B cell (primary cell): ENCODE results near the gene MRM2. TPM values are rescaled to one million over a fixed set of nuclear protein-coding genes. Genes with fewer than 3 reads are reported as not detected.

Experiments
- ATAC-seq: fragments of 200-7000 bp; cut with Tn5 transposase; one replicate; pipeline ENCODE4 v1.10.0; 2021; ENCODE audit warnings: low read depth, mild to moderate bottlenecking, moderate number of reproducible peaks, moderate library complexity
- CTCF ChIA-PET: fragments of 350-600 bp; sonication (Branson Sonifier 250); formaldehyde crosslinking; loops from one replicate; lab custom pipeline; 2021; ENCODE audit warnings: antibody characterized with exemption, inconsistent platforms; lab: Charles Lee
- POLR2A ChIA-PET: fragments of 350-600 bp; sonication (Branson Sonifier 250); formaldehyde crosslinking; loops from one replicate; lab custom pipeline; 2021; ENCODE audit warnings: antibody characterized with exemption; lab: Charles Lee
- DNase-seq: peaks from one replicate; pipeline ENCODE4 v3.0.0; 2013
- H2AFZ ChIP-seq: 2 replicates; pipeline ENCODE4 v1.6.1; 2012; ENCODE audit warnings: mild to moderate bottlenecking, low read depth, low read length; ENCODE audit not compliant: insufficient read depth, poor library complexity, severe bottlenecking
- H3K27ac ChIP-seq, 2 donors: 1 replicate in 1 of 2; 2 replicates in 1 of 2; pipeline ENCODE4 v1.5.1; 2012 to 2013; ENCODE audit warnings: low read length in 2 of 2, mild to moderate bottlenecking in 2 of 2, moderate library complexity in 1 of 2
- H3K27me3 ChIP-seq, 4 experiments: fragments of 200-600 bp in 1 of 4; sonication (generic) in 1 of 4; replicated peaks in 1 of 4; 1 replicate in 2 of 4; 2 replicates in 2 of 4; pipeline versions ENCODE4 v1.6.1 to v1.7.0; 2013 to 2016; ENCODE audit warnings: low read length in 3 of 4, mild to moderate bottlenecking in 2 of 4, mixed read lengths in 1 of 4, moderate library complexity in 1 of 4; ENCODE audit not compliant: insufficient read depth in 4 of 4, control insufficient read depth in 3 of 4; ENCODE audit errors: control extremely low read depth in 1 of 4
- H3K36me3 ChIP-seq, 2 experiments: replicated peaks in 1 of 2; 1 replicate in 1 of 2; 2 replicates in 1 of 2; pipeline versions ENCODE4 v1.6.1 to v1.7.1; 2013; ENCODE audit warnings: low read length in 1 of 2; ENCODE audit not compliant: insufficient read depth in 2 of 2, control insufficient read depth in 1 of 2; ENCODE audit errors: control extremely low read depth in 1 of 2, extremely low read depth in 1 of 2
- H3K4me1 ChIP-seq, 2 donors: fragments of 200-600 bp in 1 of 2; sonication (generic) in 1 of 2; 1 replicate in 1 of 2; 2 replicates in 1 of 2; pipeline versions ENCODE4 v1.5.1 to v1.6.1; 2013 to 2017; ENCODE audit warnings: low read length in 2 of 2; ENCODE audit not compliant: control insufficient read depth in 2 of 2, insufficient read depth in 2 of 2
- H3K4me2 ChIP-seq: replicated peaks from 2 replicates; pipeline ENCODE3; 2012; ENCODE audit warnings: mild to moderate bottlenecking, low read depth, low read length; ENCODE audit not compliant: poor library complexity, severe bottlenecking
- H3K4me3 ChIP-seq, 5 experiments: fragments of 200-600 bp in 1 of 5; sonication (generic) in 1 of 5; 1 replicate in 3 of 5; 2 replicates in 2 of 5; pipeline versions ENCODE4 v1.5.1 to v1.7.0; 2011 to 2016; ENCODE audit warnings: low read length in 4 of 5, mild to moderate bottlenecking in 4 of 5, low read depth in 2 of 5, control low read depth in 1 of 5, moderate library complexity in 1 of 5; ENCODE audit not compliant: insufficient read depth in 1 of 5; ENCODE audit errors: control extremely low read depth in 1 of 5, extremely low read depth in 1 of 5
- H3K79me2 ChIP-seq: fragments of 200-600 bp; sonication (generic); one replicate; pipeline ENCODE4 v1.6.0; 2016; ENCODE audit warnings: low read length; ENCODE audit not compliant: control insufficient read depth, insufficient read depth
- H3K9ac ChIP-seq: fragments of 200-600 bp; sonication (generic); 2 replicates; pipeline ENCODE4 v1.6.1; 2017; ENCODE audit warnings: mild to moderate bottlenecking, low read length, moderate library complexity
- H3K9me3 ChIP-seq, 3 donors: one replicate each; pipeline versions ENCODE4 v1.6.1 to v1.7.1; 2013; ENCODE audit warnings: low read length in 2 of 3; ENCODE audit not compliant: control insufficient read depth in 2 of 3, insufficient read depth in 1 of 3; ENCODE audit errors: control extremely low read depth in 1 of 3
- H4K20me1 ChIP-seq: 2 replicates; pipeline ENCODE4 v1.6.0; 2012; ENCODE audit warnings: mild to moderate bottlenecking, low read length; ENCODE audit not compliant: insufficient read depth, control insufficient read depth, poor library complexity, severe bottlenecking
- H3K27ac Mint-ChIP-seq: one replicate; pipeline ENCODE4 v1.8.0; 2021; ENCODE audit warnings: mixed read lengths
- H3K27me3 Mint-ChIP-seq: one replicate; pipeline ENCODE4 v1.8.0; 2021; ENCODE audit warnings: mixed read lengths
- H3K4me1 Mint-ChIP-seq: one replicate; pipeline ENCODE4 v1.8.0; 2021; ENCODE audit warnings: mixed read lengths
- H3K4me3 Mint-ChIP-seq: one replicate; pipeline ENCODE4 v1.8.0; 2021; ENCODE audit warnings: mixed read lengths
- H3K9me3 Mint-ChIP-seq: one replicate; pipeline ENCODE4 v1.8.0; 2022; ENCODE audit warnings: mixed read lengths; ENCODE audit not compliant: insufficient read depth
- CTCF ChIP-seq: fragments of 200-600 bp; IDR thresholded peaks from one replicate; pipeline ENCODE4 v1.8.0; 2022; ENCODE audit warnings: antibody characterized with exemption, mild to moderate bottlenecking
- EZH2 ChIP-seq: IDR thresholded peaks from 2 replicates; pipeline ENCODE4 v1.6.1; 2012; ENCODE audit warnings: borderline replicate concordance, low read depth, mild to moderate bottlenecking, moderate library complexity, low read length; ENCODE audit not compliant: insufficient read depth, poor library complexity, severe bottlenecking
- WGBS: methylation state at CpG from one replicate; pipeline ENCODE4 v1.1.5; 2013; ENCODE audit warnings: missing lambda C conversion rate; ENCODE audit not compliant: insufficient coverage; 5-methylcytosine and 5-hydroxymethylcytosine counted together
- intact Hi-C: fragments of 100-400 bp; cut with micrococcal nuclease; formaldehyde crosslinking; loops from one replicate; pipeline ENCODE4 v1.10.0; 2022
- polyA plus RNA-seq: library from polyadenylated mRNA; depleted of rRNA; stranded (reverse); fragments of >200 nt; gene quantifications from 2 replicates; pipeline ENCODE4 v1.2.3, GENCODE V29; 2012
- total RNA-seq, 2 donors: library from RNA; stranded (reverse); fragments of 120-200 nt in 1 of 2; gene quantifications; 1 replicate in 1 of 2; 2 replicates in 1 of 2; pipeline versions ENCODE4 v1.2.3 to v1.2.4, GENCODE V29; 2013 to 2022

MRM2 gene
- total and polyA plus RNA-seq, 2 donors (not counting 1 experiment from before 2014, with no cell fraction given): 9.2 to 29.0 TPM

DNA sequence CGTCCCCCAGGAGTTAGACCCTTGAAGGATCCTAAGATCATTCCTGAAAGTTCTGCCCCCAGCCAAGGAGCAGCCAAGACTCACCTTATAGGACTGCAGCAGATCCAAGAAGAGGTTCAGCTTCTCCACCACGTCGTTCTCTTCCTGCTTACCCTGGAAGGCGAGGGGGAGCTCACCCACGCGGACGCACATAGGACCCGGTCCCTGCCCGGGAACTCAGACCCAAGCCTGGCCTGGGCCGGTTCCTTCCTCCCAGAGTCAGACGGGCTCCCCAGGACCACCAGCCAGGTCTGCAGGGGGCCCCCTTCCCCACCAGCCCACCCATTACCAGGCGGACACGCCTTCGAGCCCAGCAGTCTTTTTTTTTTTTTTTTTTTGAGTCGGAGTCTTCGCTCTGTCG is 15.6 kb upstream of the MRM2 start:
- Histone ChIP-seq H4K20me1 (peaks cover 31% of the 10 kb centered on the region), H3K9me3 (no peaks in the 10 kb centered on the region), H2AFZ (no peak overlapping the region), H3K27ac (no peak overlapping the region), H3K36me3 (peaks cover 1 to 66% of the 10 kb centered on the region in 2 experiments), H3K4me3 (no peak overlapping the region), H3K27me3 (no peaks in the 10 kb centered on the region), H3K4me1 (peaks cover 29 to 52% of the 10 kb centered on the region in 2 donors), H3K9ac (no peak overlapping the region), H3K4me2 (no peak overlapping the region), H3K79me2 (peaks cover 40% of the 10 kb centered on the region)
- ChIA-PET CTCF (no interaction called here), POLR2A (interaction anchor here (0.7 kb wide), 1 partner anchor 20 kb away, joined by 8 read pairs; no protein-coding TSS in a partner anchor)
- no peak for TF ChIP-seq CTCF
- no peak for TF ChIP-seq EZH2
- whole genome bisulfite sequencing: over 99% methylated on average over 14 of the region's 17 CpGs
- no peaks in the 10 kb centered on the region for H3K9me3 Mint-ChIP-seq
- H3K27me3 Mint-ChIP-seq: no peaks in the 10 kb centered on the region
- H3K4me3 Mint-ChIP-seq: no peak overlapping the region
- ATAC-seq: no peak
- intact Hi-C loops: no loop called here
- DNase-seq: no peak
- H3K4me1 Mint-ChIP-seq: peaks cover 48% of the 10 kb centered on the region
- no peak overlapping the region for H3K27ac Mint-ChIP-seq

GRCh38 chr7:2257046-2257551 is 15.1 kb upstream of the MRM2 start:
- ChIA-PET CTCF (no interaction called here), POLR2A (interaction anchor here (0.7 kb wide), 1 partner anchor 21 kb away, joined by 8 read pairs; no protein-coding TSS in a partner anchor)
- peaks cover 43% of the 10 kb centered on the region for H3K4me1 Mint-ChIP-seq
- H3K4me1 ChIP-seq: peaks cover 23 to 48% of the 10 kb centered on the region in 2 donors
- H3K9ac ChIP-seq: no peak overlapping the region
- peaks cover 1 to 61% of the 10 kb centered on the region in 2 experiments for H3K36me3 ChIP-seq
- H3K27me3 ChIP-seq: no peaks in the 10 kb centered on the region
- H3K27me3 Mint-ChIP-seq: no peaks in the 10 kb centered on the region
- no peak overlapping the region for H2AFZ ChIP-seq
- no peaks in the 10 kb centered on the region for H3K9me3 Mint-ChIP-seq
- DNase-seq: no peak
- ATAC-seq: no peak
- H3K4me2 ChIP-seq: no peak overlapping the region
- H3K4me3 Mint-ChIP-seq: no peak overlapping the region
- peaks cover 31% of the 10 kb centered on the region for H4K20me1 ChIP-seq
- no peak overlapping the region for H3K27ac ChIP-seq
- WGBS: 97% methylated on average over 36 of the region's 38 CpGs
- TF ChIP-seq EZH2: no peak
- TF ChIP-seq CTCF: no peak
- H3K4me3 ChIP-seq: no peak overlapping the region
- H3K27ac Mint-ChIP-seq: no peak overlapping the region
- H3K79me2 ChIP-seq: peaks cover 40% of the 10 kb centered on the region
- intact Hi-C loops: no loop called here
- no peaks in the 10 kb centered on the region for H3K9me3 ChIP-seq
